Measurements from ENCODE around the gene LASP1. TPM values are rescaled to one million over a fixed set of nuclear protein-coding genes. Genes with fewer than 3 reads are reported as not detected.

LASP1 gene
- polyA plus RNA-seq, 1 donor (not counting 4 experiments of a cell fraction or from before 2014, with no cell fraction given): 88.1 TPM

GRCh38 chr17:38897176-38897575 is 27.3 kb downstream of the LASP1 start:
- Histone ChIP-seq H3K27me3 (ENCODE audit: control insufficient read depth, extremely low read depth, insufficient read depth, low read length) (no peaks in the 10 kb centered on the region), H3K27ac (ENCODE audit: control insufficient read depth, insufficient read depth, low read length) (no peak overlapping the region), H3K9me1 (ENCODE audit: control insufficient read depth, extremely low read depth, insufficient read depth, low read length) (no peaks in the 10 kb centered on the region), H3K4me1 (ENCODE audit: control insufficient read depth, extremely low read depth, insufficient read depth, low read length) (peaks cover 20% of the 10 kb centered on the region), H2AFZ (ENCODE audit: control insufficient read depth, low read length) (no peak overlapping the region), H3K9ac (ENCODE audit: control insufficient read depth, extremely low read depth, insufficient read depth, low read length) (no peak overlapping the region), H3K4me2 (ENCODE audit: control insufficient read depth, extremely low read depth, insufficient read depth, low read depth, low read length) (no peak overlapping the region), H3K9me3 (ENCODE audit: control insufficient read depth, low read depth, low read length) (no peaks in the 10 kb centered on the region), H4K20me1 (ENCODE audit: control insufficient read depth, extremely low read depth, insufficient read depth, low read length) (no peaks in the 10 kb centered on the region), H3K4me3 (ENCODE audit: control insufficient read depth in 2 of 3, extremely low read depth in 1 of 3, insufficient read depth in 2 of 3, low read depth in 1 of 3, low read length in 3 of 3) (no peak overlapping the region), H3K36me3 (ENCODE audit: control insufficient read depth in 2 of 2, extremely low read depth in 1 of 2, insufficient read depth in 2 of 2, low read length in 2 of 2) (peaks cover 45 to 49% of the 10 kb centered on the region in 2 experiments), H3K79me2 (ENCODE audit: control insufficient read depth, insufficient read depth, low read length) (peaks cover 3% of the 10 kb centered on the region)
- no peak for DNase-seq (ENCODE audit: low read depth, low spot score)
- dilution Hi-C loops (cut with MboI; ENCODE audit: extremely low pct_ligation_motif_present, low sequenced_read_pairs): no loop called here
- no peak for TF ChIP-seq CTCF (optimal IDR thresholded peaks at IDR 0.05 in 1 of 3, IDR thresholded peaks at IDR 0.05 in 1 of 3, conservative IDR thresholded peaks at IDR 0.05 in 1 of 3; ENCODE audit: extremely low read depth in 1 of 3, insufficient read depth in 2 of 3, low read length in 3 of 3)
- no peak for TF ChIP-seq EZH2 (IDR thresholded peaks at IDR 0.05; ENCODE audit: low read length)
- no peak for FAIRE-seq

- Histone ChIP-seq H4K20me1 (ENCODE audit: control insufficient read depth, extremely low read depth, insufficient read depth, low read length) (no peaks in the 10 kb centered on the region), H3K79me2 (ENCODE audit: control insufficient read depth, insufficient read depth, low read length) (peaks cover 5% of the 10 kb centered on the region), H3K9me1 (ENCODE audit: control insufficient read depth, extremely low read depth, insufficient read depth, low read length) (no peaks in the 10 kb centered on the region), H3K4me3 (ENCODE audit: control insufficient read depth in 2 of 3, extremely low read depth in 1 of 3, insufficient read depth in 2 of 3, low read depth in 1 of 3, low read length in 3 of 3) (no peak overlapping the region), H3K9me3 (ENCODE audit: control insufficient read depth, low read depth, low read length) (no peaks in the 10 kb centered on the region), H3K4me1 (ENCODE audit: control insufficient read depth, extremely low read depth, insufficient read depth, low read length) (peaks cover 20% of the 10 kb centered on the region), H3K4me2 (ENCODE audit: control insufficient read depth, extremely low read depth, insufficient read depth, low read depth, low read length) (no peak overlapping the region), H3K27me3 (ENCODE audit: control insufficient read depth, extremely low read depth, insufficient read depth, low read length) (no peaks in the 10 kb centered on the region), H2AFZ (ENCODE audit: control insufficient read depth, low read length) (no peak overlapping the region), H3K9ac (ENCODE audit: control insufficient read depth, extremely low read depth, insufficient read depth, low read length) (no peak overlapping the region), H3K36me3 (ENCODE audit: control insufficient read depth in 2 of 2, extremely low read depth in 1 of 2, insufficient read depth in 2 of 2, low read length in 2 of 2) (peaks cover 40 to 46% of the 10 kb centered on the region in 2 experiments), H3K27ac (ENCODE audit: control insufficient read depth, insufficient read depth, low read length) (no peak overlapping the region)
- FAIRE-seq (no peak), DNase-seq (ENCODE audit: low read depth, low spot score) (no peak)
- dilution Hi-C loops (cut with MboI; ENCODE audit: extremely low pct_ligation_motif_present, low sequenced_read_pairs): no loop called here
- TF ChIP-seq EZH2 (IDR thresholded peaks at IDR 0.05; ENCODE audit: low read length) (no peak), CTCF (optimal IDR thresholded peaks at IDR 0.05 in 1 of 3, IDR thresholded peaks at IDR 0.05 in 1 of 3, conservative IDR thresholded peaks at IDR 0.05 in 1 of 3; ENCODE audit: extremely low read depth in 1 of 3, insufficient read depth in 2 of 3, low read length in 3 of 3) (no peak)
Observed at GRCh38 chr17:38897671-38898290, 27.9 kb downstream of the LASP1 start.

Measured in keratinocyte (primary cell).